HL-60 (cell line): ENCODE results near the gene GRK6.

Source experiments
- CTCF ChIP-seq: IDR thresholded peaks from one replicate; pipeline ENCODE4 v1.5.1; 2011; ENCODE audit warnings: low read length, control low read depth, inconsistent platforms; ENCODE audit not compliant: insufficient read depth
- POLR2AphosphoS5 ChIP-seq: IDR thresholded peaks from 2 replicates; pipeline ENCODE4 v1.6.1; 2012; ENCODE audit warnings: low read depth

- TF ChIP-seq CTCF (no peak), POLR2AphosphoS5 (peak; percentile 36)
These were observed 17.9 kb downstream of the GRK6 start for GRCh38 chr5:177444106-177445051.
